ENCODE measurements around the gene MYL2. TPM values are rescaled to one million over a fixed set of nuclear protein-coding genes. Genes with fewer than 3 reads are reported as not detected.

Gene MYL2
- total RNA-seq, 4 donors from 2014 or later, result not detected

- Histone ChIP-seq H3K27ac (replicated peaks in 1 of 4) (no peak overlapping the region), H3K9me3 (no peaks in the 10 kb centered on the region), H3K36me3 (no peaks in the 10 kb centered on the region), H3K27me3 (peaks cover 0 to 59% (median 0%) of the 10 kb centered on the region in 4 donors), H3K4me3 (no peak overlapping the region), H3K4me1 (peaks cover 7 to 22% (median 14%) of the 10 kb centered on the region in 4 donors)
- TF ChIP-seq CTCF (IDR thresholded peaks at IDR 0.05) (no peak), POLR2A (IDR thresholded peaks at IDR 0.05; ENCODE audit: low read depth) (no peak), EP300 (IDR thresholded peaks at IDR 0.05) (no peak), POLR2AphosphoS5 (IDR thresholded peaks at IDR 0.05) (no peak)
- WGBS, result 93% methylated on average over 4 of the region's 4 CpGs
- intact Hi-C loops (cut with DNase I), result loop anchor here (5.0 kb wide), 2 partner anchors 362 to 377 kb away; no protein-coding TSS in a partner anchor
- DNase-seq (ENCODE audit: extremely low spot score), result no peak
Observed at GRCh38 chr12:110935588-110935987, 15.2 kb upstream of the MYL2 start.

GRCh38 chr12:110934093-110934852, 13.9 kb upstream of the MYL2 start:
- DNase-seq (ENCODE audit: extremely low spot score), result no peak
- peaks cover 0 to 50% (median 0%) of the 10 kb centered on the region in 4 donors for H3K27me3 ChIP-seq
- TF ChIP-seq CTCF (IDR thresholded peaks at IDR 0.05) (no peak), EP300 (IDR thresholded peaks at IDR 0.05) (no peak), POLR2A (IDR thresholded peaks at IDR 0.05; ENCODE audit: low read depth) (no peak), POLR2AphosphoS5 (IDR thresholded peaks at IDR 0.05) (peak in 1 of 2 donors; percentile 40)
- peak overlapping the region in 1 of 4 donors; percentile 15 for H3K27ac ChIP-seq (replicated peaks in 1 of 4)
- H3K4me3 ChIP-seq, result no peak overlapping the region
- WGBS, result 55% methylated on average over 3 of the region's 3 CpGs
- peaks cover 7 to 22% (median 14%) of the 10 kb centered on the region in 4 donors for H3K4me1 ChIP-seq
- H3K36me3 ChIP-seq, result no peaks in the 10 kb centered on the region
- intact Hi-C loops (cut with DNase I), result no loop called here
- no peaks in the 10 kb centered on the region for H3K9me3 ChIP-seq

- Histone ChIP-seq H3K9me3 (no peaks in the 10 kb centered on the region), H3K36me3 (no peaks in the 10 kb centered on the region), H3K4me3 (no peak overlapping the region), H3K4me1 (peaks cover 7 to 22% (median 14%) of the 10 kb centered on the region in 4 donors), H3K27ac (replicated peaks in 1 of 4) (no peak overlapping the region), H3K27me3 (peaks cover 0 to 50% (median 0%) of the 10 kb centered on the region in 4 donors)
- WGBS, result 87% methylated on average over 16 of the region's 16 CpGs
- no peak for DNase-seq (ENCODE audit: extremely low spot score)
- intact Hi-C loops (cut with DNase I), result no loop called here
- TF ChIP-seq EP300 (IDR thresholded peaks at IDR 0.05), result no peak
- TF ChIP-seq CTCF (IDR thresholded peaks at IDR 0.05), result no peak
- TF ChIP-seq POLR2AphosphoS5 (IDR thresholded peaks at IDR 0.05), result no peak
- no peak for TF ChIP-seq POLR2A (IDR thresholded peaks at IDR 0.05; ENCODE audit: low read depth)
Observed at GRCh38 chr12:110933326-110933974, 13.1 kb upstream of the MYL2 start.

GRCh38 chr12:110932046-110932445, 11.7 kb upstream of the MYL2 start:
- WGBS, result 57% methylated on average over 11 of the region's 11 CpGs
- Histone ChIP-seq H3K9me3 (no peaks in the 10 kb centered on the region), H3K4me1 (peaks cover 3 to 18% (median 12%) of the 10 kb centered on the region in 4 donors), H3K4me3 (no peak overlapping the region), H3K27me3 (peaks cover 0 to 41% (median 0%) of the 10 kb centered on the region in 4 donors), H3K36me3 (no peaks in the 10 kb centered on the region), H3K27ac (replicated peaks in 1 of 4) (no peak overlapping the region)
- TF ChIP-seq POLR2AphosphoS5 (IDR thresholded peaks at IDR 0.05) (no peak), POLR2A (IDR thresholded peaks at IDR 0.05; ENCODE audit: low read depth) (no peak), EP300 (IDR thresholded peaks at IDR 0.05) (no peak), CTCF (IDR thresholded peaks at IDR 0.05) (no peak)
- intact Hi-C loops (cut with DNase I), result no loop called here
- DNase-seq (ENCODE audit: extremely low spot score), result no peak
